ENCODE measurements around the gene CPHXL2.

The CPHXL2 gene

GRCh38 chr16:75676909-75677308 is at the start of gene CPHXL2:
CPHXL2 (minus strand) TSS chr16:75677009; CDS start chr16:75676999, 10 bp downstream.
- DNase-seq = no peak

GRCh38 chr16:75726390-75726789 is 49.6 kb upstream of the CPHXL2 start, which contains the start of gene CPHXL:
CPHXL (minus strand) TSS chr16:75726490; CDS start chr16:75726442, 48 bp downstream.
- DNase-seq = no peak

- no peak for DNase-seq
Observed at GRCh38 chr16:75718452-75718851, 41.6 kb upstream of the CPHXL2 start.

- DNase-seq = no peak
Observed at GRCh38 chr16:75714661-75715060, 37.9 kb upstream of the CPHXL2 start.

- DNase-seq = no peak
Observed at GRCh38 chr16:75710344-75710743, 33.5 kb upstream of the CPHXL2 start.

GRCh38 chr16:75703306-75703705 is 26.5 kb upstream of the CPHXL2 start:
- DNase-seq = no peak

- no peak for DNase-seq
Observed at GRCh38 chr16:75702242-75702641, 25.4 kb upstream of the CPHXL2 start.

- DNase-seq = no peak
Observed at GRCh38 chr16:75701361-75701760, 24.6 kb upstream of the CPHXL2 start, which contains the start of gene DUXB. DUXB (minus strand) TSS chr16:75701461; CDS start chr16:75701418, 43 bp downstream.

GRCh38 chr16:75697571-75697970 is 20.8 kb upstream of the CPHXL2 start:
- DNase-seq = no peak

- DNase-seq = no peak
Observed at GRCh38 chr16:75695708-75696107, 18.9 kb upstream of the CPHXL2 start.

GRCh38 chr16:75687361-75687760 is 10.6 kb upstream of the CPHXL2 start:
- DNase-seq = no peak

- no peak for DNase-seq
Observed at GRCh38 chr16:75682308-75682707, 5.5 kb upstream of the CPHXL2 start.

- no peak for DNase-seq
Observed at GRCh38 chr16:75679366-75679765, 2.6 kb upstream of the CPHXL2 start.

- no peak for DNase-seq
Observed at GRCh38 chr16:75667503-75667902, 9.3 kb downstream of the CPHXL2 start.

GRCh38 chr16:75660726-75661302 is 16.0 kb downstream of the CPHXL2 start:
- no peak for DNase-seq

- no peak for DNase-seq
Observed at GRCh38 chr16:75660321-75660720, 16.5 kb downstream of the CPHXL2 start.

GRCh38 chr16:75658175-75658574 is 18.6 kb downstream of the CPHXL2 start:
- DNase-seq = no peak

GRCh38 chr16:75653922-75654321 is 22.9 kb downstream of the CPHXL2 start:
- DNase-seq = no peak

GRCh38 chr16:75648265-75649076 is 28.3 kb downstream of the CPHXL2 start:
- peak; percentile 89 for DNase-seq

- DNase-seq = peak; percentile 97
Observed at GRCh38 chr16:75647492-75648264, 29.1 kb downstream of the CPHXL2 start, which contains the start of the genes KARS1 and TERF2IP. KARS1 (minus strand) TSS chr16:75647665; CDS start chr16:75647639, 26 bp downstream. TERF2IP (plus strand) TSS chr16:75647773; CDS start chr16:75647883, 110 bp downstream.

GRCh38 chr16:75647112-75647491 is 29.7 kb downstream of the CPHXL2 start:
- DNase-seq = no peak

GRCh38 chr16:75644240-75645012 is 32.4 kb downstream of the CPHXL2 start:
- DNase-seq = no peak

Data from right hindlimb (tissue), 1 donor.